Vagina (tissue), 2 donors: Measurements from ENCODE around the gene PRKCQ. TPM values are rescaled to one million over a fixed set of nuclear protein-coding genes. Genes with fewer than 3 reads are reported as not detected.

Source experiments
- DNase-seq, 2 donors: peaks; one replicate each; pipeline ENCODE4 v3.0.0-alpha.2; 2017; ENCODE audit errors: extremely low spot score in 2 of 2
- H3K27ac ChIP-seq: fragments of 200-600 bp; sonication (generic); one replicate; pipeline ENCODE4 v1.5.1; 2019
- H3K27me3 ChIP-seq: fragments of 200-600 bp; sonication (generic); one replicate; pipeline ENCODE4 v1.5.1; 2019
- H3K36me3 ChIP-seq, 2 donors: fragments of 200-600 bp; sonication (generic); one replicate each; pipeline ENCODE4 v1.5.1; 2017 to 2019
- H3K4me1 ChIP-seq: fragments of 200-600 bp; sonication (generic); one replicate; pipeline ENCODE4 v1.5.1; 2019
- H3K4me3 ChIP-seq, 2 donors: fragments of 200-600 bp; sonication (generic); 1 replicate in 1 of 2; 2 replicates in 1 of 2; pipeline ENCODE4 v1.5.1; 2016 to 2019
- H3K9me3 ChIP-seq: fragments of 200-600 bp; sonication (generic); one replicate; pipeline ENCODE4 v1.5.1; 2019
- CTCF ChIP-seq, 3 experiments: fragments of 450-650 bp in 2 of 3; fragments of 200-600 bp in 1 of 3; sonication (generic) in 1 of 3; IDR thresholded peaks; one replicate each; pipeline ENCODE4 v1.5.1; 2017 to 2019; ENCODE audit warnings: antibody characterized with exemption in 3 of 3, mild to moderate bottlenecking in 2 of 3, moderate library complexity in 2 of 3
- POLR2A ChIP-seq, 2 donors: fragments of 450-650 bp; IDR thresholded peaks; one replicate each; pipeline ENCODE4 v1.6.1; 2017; ENCODE audit warnings: antibody characterized with exemption in 2 of 2, mild to moderate bottlenecking in 2 of 2, moderate library complexity in 2 of 2
- POLR2AphosphoS5 ChIP-seq, 2 donors: sonication (generic); formaldehyde crosslinking; IDR thresholded peaks; one replicate each; pipeline ENCODE4 v1.9.0; 2017; ENCODE audit warnings: antibody characterized with exemption in 2 of 2, mild to moderate bottlenecking in 2 of 2, low read depth in 1 of 2; ENCODE audit not compliant: insufficient read depth in 1 of 2
- intact Hi-C: fragments of 100-400 bp; cut with DNase I; formaldehyde crosslinking; loops from one replicate; pipeline ENCODE4 v1.15.1; 2023
- total RNA-seq: library from RNA; depleted of rRNA; stranded (reverse); fragments of >200 nt; gene quantifications from one replicate; pipeline ENCODE4 v1.2.3, GENCODE V29; 2016

PRKCQ gene
- total RNA-seq, 1 donor from 2014 or later: 3.7 TPM

GRCh38 chr10:6520138-6520537 is 59.9 kb downstream of the PRKCQ start:
- no peaks in the 10 kb centered on the region for H3K9me3 ChIP-seq
- no peak overlapping the region for H3K27ac ChIP-seq
- H3K27me3 ChIP-seq: no peaks in the 10 kb centered on the region
- H3K36me3 ChIP-seq: no peaks in the 10 kb centered on the region
- H3K4me1 ChIP-seq: no peaks in the 10 kb centered on the region
- H3K4me3 ChIP-seq: no peak overlapping the region
- intact Hi-C loops: no loop called here
- DNase-seq: no peak
- TF ChIP-seq CTCF (IDR thresholded peaks at IDR 0.05) (no peak), POLR2AphosphoS5 (IDR thresholded peaks at IDR 0.05; ENCODE audit: insufficient read depth in 1 of 2, low read depth in 1 of 2) (no peak), POLR2A (IDR thresholded peaks at IDR 0.05) (no peak)

GRCh38 chr10:6518791-6519429 is 61.2 kb downstream of the PRKCQ start:
- H3K4me1 ChIP-seq: no peaks in the 10 kb centered on the region
- no peak overlapping the region for H3K27ac ChIP-seq
- no peak overlapping the region for H3K4me3 ChIP-seq
- H3K36me3 ChIP-seq: no peaks in the 10 kb centered on the region
- H3K27me3 ChIP-seq: no peaks in the 10 kb centered on the region
- no peaks in the 10 kb centered on the region for H3K9me3 ChIP-seq
- TF ChIP-seq CTCF (IDR thresholded peaks at IDR 0.05) (no peak), POLR2A (IDR thresholded peaks at IDR 0.05) (no peak), POLR2AphosphoS5 (IDR thresholded peaks at IDR 0.05; ENCODE audit: insufficient read depth in 1 of 2, low read depth in 1 of 2) (no peak)
- no peak for DNase-seq
- intact Hi-C loops: no loop called here

GRCh38 chr10:6516929-6517284 is 63.2 kb downstream of the PRKCQ start:
- Histone ChIP-seq H3K9me3 (no peaks in the 10 kb centered on the region), H3K27ac (no peak overlapping the region), H3K27me3 (no peaks in the 10 kb centered on the region), H3K4me3 (no peak overlapping the region), H3K36me3 (no peaks in the 10 kb centered on the region), H3K4me1 (no peaks in the 10 kb centered on the region)
- no peak for DNase-seq
- TF ChIP-seq POLR2AphosphoS5 (IDR thresholded peaks at IDR 0.05; ENCODE audit: insufficient read depth in 1 of 2, low read depth in 1 of 2) (no peak), POLR2A (IDR thresholded peaks at IDR 0.05) (no peak), CTCF (IDR thresholded peaks at IDR 0.05) (no peak)
- intact Hi-C loops: no loop called here

- TF ChIP-seq CTCF (IDR thresholded peaks at IDR 0.05) (no peak), POLR2A (IDR thresholded peaks at IDR 0.05) (no peak), POLR2AphosphoS5 (IDR thresholded peaks at IDR 0.05; ENCODE audit: insufficient read depth in 1 of 2, low read depth in 1 of 2) (no peak)
- Histone ChIP-seq H3K4me1 (no peaks in the 10 kb centered on the region), H3K4me3 (no peak overlapping the region), H3K27me3 (no peaks in the 10 kb centered on the region), H3K9me3 (no peaks in the 10 kb centered on the region), H3K27ac (no peak overlapping the region), H3K36me3 (no peaks in the 10 kb centered on the region)
- intact Hi-C loops: no loop called here
- DNase-seq: no peak
Measured at GRCh38 chr10:6516281-6516928, 63.7 kb downstream of the PRKCQ start.
